RWPE2 (cell line): ENCODE data around the gene STRN.

ENCODE experiments used
- ATAC-seq: fragments of 200-7000 bp; cut with Tn5 transposase; 3 replicates; pipeline ENCODE4 v1.9.1; 2021; ENCODE audit warnings: low read depth
- DNase-seq: peaks from one replicate; pipeline ENCODE4 v3.0.0-alpha.2; 2020; ENCODE audit warnings: low spot score
- H3K27ac ChIP-seq: fragments of 450-650 bp; 2 replicates; pipeline ENCODE4 v1.5.1; 2017; ENCODE audit warnings: mild to moderate bottlenecking; ENCODE audit not compliant: poor library complexity, severe bottlenecking
- H3K27me3 ChIP-seq: fragments of 250-450 bp; sonication (Bioruptor Pico); 2 replicates; pipeline ENCODE4 v1.5.1; 2021; ENCODE audit warnings: mild to moderate bottlenecking, moderate library complexity; ENCODE audit not compliant: insufficient read depth, poor library complexity, severe bottlenecking
- H3K36me3 ChIP-seq: fragments of 250-450 bp; sonication (Bioruptor Pico); 2 replicates; pipeline ENCODE4 v1.5.1; 2020; ENCODE audit warnings: low read depth, mild to moderate bottlenecking, moderate library complexity
- H3K4me1 ChIP-seq: fragments of 250-450 bp; sonication (Bioruptor Pico); 2 replicates; pipeline ENCODE4 v1.5.1; 2021; ENCODE audit warnings: mild to moderate bottlenecking, moderate library complexity; ENCODE audit not compliant: insufficient read depth, poor library complexity, severe bottlenecking
- H3K4me3 ChIP-seq: fragments of 250-450 bp; sonication (Bioruptor Pico); 2 replicates; pipeline ENCODE4 v1.5.1; 2021; ENCODE audit warnings: mild to moderate bottlenecking, moderate library complexity; ENCODE audit not compliant: severe bottlenecking
- H3K9me3 ChIP-seq: fragments of 250-450 bp; sonication (Bioruptor Pico); 2 replicates; pipeline ENCODE4 v1.5.1; 2021; ENCODE audit warnings: mild to moderate bottlenecking, moderate library complexity; ENCODE audit not compliant: severe bottlenecking
- CTCF ChIP-seq: fragments of 450-650 bp; IDR thresholded peaks from one replicate; pipeline ENCODE4 v1.5.1; 2017; ENCODE audit warnings: mild to moderate bottlenecking, moderate library complexity; ENCODE audit not compliant: poor library complexity, severe bottlenecking

The STRN gene

GRCh38 chr2:36824273-36824672 lies 142.1 kb downstream of the STRN start:
- no peak for ATAC-seq
- Histone ChIP-seq H3K27ac (no peak overlapping the region), H3K9me3 (no peaks in the 10 kb centered on the region), H3K27me3 (no peaks in the 10 kb centered on the region), H3K36me3 (no peaks in the 10 kb centered on the region), H3K4me3 (no peak overlapping the region), H3K4me1 (no peaks in the 10 kb centered on the region)
- no peak for DNase-seq
- no peak for TF ChIP-seq CTCF

- Histone ChIP-seq H3K36me3 (no peaks in the 10 kb centered on the region), H3K27ac (no peak overlapping the region), H3K4me1 (no peaks in the 10 kb centered on the region), H3K4me3 (no peak overlapping the region), H3K9me3 (no peaks in the 10 kb centered on the region), H3K27me3 (no peaks in the 10 kb centered on the region)
- DNase-seq, result no peak
- no peak for ATAC-seq
- TF ChIP-seq CTCF, result no peak
Measured at GRCh38 chr2:36823862-36824261, 142.5 kb downstream of the STRN start.

GRCh38 chr2:36820942-36821605 lies 145.3 kb downstream of the STRN start:
- no peak for ATAC-seq
- no peaks in the 10 kb centered on the region for H3K36me3 ChIP-seq
- no peak overlapping the region for H3K4me3 ChIP-seq
- TF ChIP-seq CTCF, result no peak
- H3K4me1 ChIP-seq, result no peaks in the 10 kb centered on the region
- no peak overlapping the region for H3K27ac ChIP-seq
- H3K9me3 ChIP-seq, result no peaks in the 10 kb centered on the region
- no peaks in the 10 kb centered on the region for H3K27me3 ChIP-seq
- no peak for DNase-seq

GRCh38 chr2:36819095-36819711 lies 147.1 kb downstream of the STRN start:
- TF ChIP-seq CTCF, result no peak
- H3K9me3 ChIP-seq, result no peaks in the 10 kb centered on the region
- no peaks in the 10 kb centered on the region for H3K36me3 ChIP-seq
- ATAC-seq, result no peak
- DNase-seq, result no peak
- no peak overlapping the region for H3K4me3 ChIP-seq
- no peaks in the 10 kb centered on the region for H3K4me1 ChIP-seq
- H3K27me3 ChIP-seq, result no peaks in the 10 kb centered on the region
- H3K27ac ChIP-seq, result no peak overlapping the region

GRCh38 chr2:36818542-36818941 lies 147.8 kb downstream of the STRN start:
- no peaks in the 10 kb centered on the region for H3K4me1 ChIP-seq
- no peak overlapping the region for H3K27ac ChIP-seq
- H3K27me3 ChIP-seq, result no peaks in the 10 kb centered on the region
- DNase-seq (no peak), ATAC-seq (no peak)
- H3K36me3 ChIP-seq, result no peaks in the 10 kb centered on the region
- no peak for TF ChIP-seq CTCF
- H3K9me3 ChIP-seq, result no peaks in the 10 kb centered on the region
- no peak overlapping the region for H3K4me3 ChIP-seq
